Activated CD4-positive, alpha-beta T cell treated with anti-CD3 and anti-CD28 coated beads, Interleukin-2, amount 50 U/mL, for 1 hour (primary cell): ENCODE measurements around the gene ERICH4.
A peak's percentile ranks its signal among the peaks of the same experiment; 100 is the strongest.
"Not testable (repeated sequence)": the region's sequence is repeated elsewhere in the genome, so short reads cannot be mapped to it uniquely, and the experiment has no call there.

Experiments
- DNase-seq: peaks from one replicate; pipeline ENCODE4 v3.0.0-alpha.2; 2020

ERICH4 gene

GRCh38 chr19:41415154-41415571 is 27.8 kb upstream of the ERICH4 start:
- DNase-seq: no peak

DNA sequence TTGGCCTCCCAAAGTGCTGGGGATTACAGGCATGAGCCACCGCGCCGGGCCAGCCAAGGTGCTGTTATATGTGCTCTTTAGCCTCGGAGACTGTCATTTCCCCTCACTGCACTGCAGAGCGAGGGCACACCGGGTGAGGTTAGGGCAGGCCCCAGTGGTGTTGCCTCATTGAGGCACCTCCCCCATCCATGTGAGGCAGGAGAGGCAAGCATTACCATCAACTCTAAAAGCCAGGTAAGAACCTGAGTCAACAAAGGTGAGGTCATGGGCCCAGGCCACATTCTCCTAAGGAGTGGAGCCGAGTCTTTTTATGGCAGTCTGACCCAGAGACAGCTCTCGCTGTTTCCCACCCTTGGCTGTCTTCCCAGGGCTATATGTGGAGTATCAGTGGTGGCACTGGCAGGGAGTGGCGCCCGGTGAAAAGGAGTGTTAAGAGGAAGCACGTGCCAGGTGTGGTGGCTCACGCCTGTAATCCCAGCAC is 26.7 kb upstream of the ERICH4 start:
- no peak for DNase-seq

DNA sequence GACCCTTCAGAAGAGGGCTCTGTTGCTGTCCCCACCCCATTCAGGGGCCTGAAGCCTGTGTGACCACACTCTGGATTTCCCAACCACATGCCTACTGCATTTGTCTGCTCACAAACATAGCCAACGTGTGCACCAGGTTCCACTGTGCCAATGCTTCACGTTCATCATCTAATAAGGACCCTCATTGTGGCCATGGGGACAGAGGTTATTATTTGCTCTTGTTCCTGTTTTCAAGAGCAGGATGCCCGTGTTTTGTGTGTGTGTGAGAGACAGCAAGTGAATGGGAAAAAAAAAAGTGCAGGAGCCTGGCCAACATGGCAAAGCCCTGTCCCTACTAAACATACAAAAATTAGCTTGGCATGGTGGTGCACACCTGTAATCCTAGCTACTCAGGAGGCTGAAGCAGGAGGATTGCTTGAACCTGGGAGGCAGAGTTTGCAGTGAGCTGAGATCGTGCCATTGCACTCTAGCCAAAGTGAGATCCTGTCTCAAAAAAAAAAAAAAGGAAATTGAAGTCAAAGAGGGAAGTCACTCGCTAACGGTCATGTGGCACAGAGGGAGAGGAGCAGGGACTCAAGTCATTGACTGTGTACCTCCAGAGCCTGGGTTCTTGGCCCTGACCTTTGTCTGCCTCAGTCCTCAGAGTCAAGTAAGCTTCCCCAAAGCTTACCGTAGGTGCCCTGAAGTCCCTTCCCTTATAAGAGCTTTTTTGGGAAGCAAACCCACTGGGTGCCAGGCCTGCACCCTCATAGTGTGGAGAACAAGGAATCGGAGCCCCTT is 22.7 kb upstream of the ERICH4 start:
- DNase-seq: no peak

DNA sequence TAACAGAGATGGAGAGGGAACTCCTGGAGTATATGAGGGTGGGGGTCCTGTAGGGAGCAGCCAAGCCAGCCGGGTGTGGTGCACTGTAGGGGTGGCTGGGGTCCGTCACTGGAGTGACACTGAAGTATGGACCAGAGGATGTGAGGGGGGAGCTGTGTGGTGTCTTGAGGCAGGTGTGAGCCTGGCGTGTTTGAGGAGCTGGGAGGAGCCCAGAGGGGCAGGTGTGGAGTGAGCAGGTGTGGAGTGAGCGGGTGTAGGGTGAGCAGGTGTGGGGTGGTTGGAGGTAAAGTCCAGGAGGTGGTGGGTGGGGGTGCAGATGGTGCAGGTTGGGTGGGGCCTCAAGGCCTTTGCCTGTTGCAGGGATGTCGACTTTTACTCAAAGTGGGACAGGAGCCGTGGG is 21.6 kb upstream of the ERICH4 start:
- no peak for DNase-seq

- no peak for DNase-seq
Measured at GRCh38 chr19:41421973-41422372, 21.0 kb upstream of the ERICH4 start.

- DNase-seq: no peak
Measured at GRCh38 chr19:41422456-41422855, 20.5 kb upstream of the ERICH4 start.

DNA sequence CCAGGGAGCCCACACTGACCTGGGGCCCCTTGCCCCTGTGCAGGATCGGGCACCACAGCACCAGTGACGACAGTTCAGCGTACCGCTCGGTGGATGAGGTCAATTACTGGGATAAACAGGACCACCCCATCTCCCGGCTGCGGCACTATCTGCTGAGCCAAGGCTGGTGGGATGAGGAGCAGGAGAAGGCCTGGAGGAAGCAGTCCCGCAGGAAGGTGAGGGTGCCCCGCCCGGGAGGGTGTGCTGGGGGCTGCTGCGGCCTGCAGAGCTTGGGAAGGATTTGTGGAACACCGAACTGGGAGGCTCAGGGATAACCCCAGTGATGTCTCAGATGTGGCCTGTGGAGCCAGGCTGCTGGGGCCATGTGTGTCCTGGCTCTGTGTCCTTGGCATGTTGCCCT is 20.0 kb upstream of the ERICH4 start:
- no peak for DNase-seq

- no peak for DNase-seq
Measured at GRCh38 chr19:41424335-41425173, 18.4 kb upstream of the ERICH4 start.

GRCh38 chr19:41425174-41426115 is 17.5 kb upstream of the ERICH4 start:
- DNase-seq: no peak

GRCh38 chr19:41426116-41426841 is 16.7 kb upstream of the ERICH4 start:
- no peak for DNase-seq

DNA sequence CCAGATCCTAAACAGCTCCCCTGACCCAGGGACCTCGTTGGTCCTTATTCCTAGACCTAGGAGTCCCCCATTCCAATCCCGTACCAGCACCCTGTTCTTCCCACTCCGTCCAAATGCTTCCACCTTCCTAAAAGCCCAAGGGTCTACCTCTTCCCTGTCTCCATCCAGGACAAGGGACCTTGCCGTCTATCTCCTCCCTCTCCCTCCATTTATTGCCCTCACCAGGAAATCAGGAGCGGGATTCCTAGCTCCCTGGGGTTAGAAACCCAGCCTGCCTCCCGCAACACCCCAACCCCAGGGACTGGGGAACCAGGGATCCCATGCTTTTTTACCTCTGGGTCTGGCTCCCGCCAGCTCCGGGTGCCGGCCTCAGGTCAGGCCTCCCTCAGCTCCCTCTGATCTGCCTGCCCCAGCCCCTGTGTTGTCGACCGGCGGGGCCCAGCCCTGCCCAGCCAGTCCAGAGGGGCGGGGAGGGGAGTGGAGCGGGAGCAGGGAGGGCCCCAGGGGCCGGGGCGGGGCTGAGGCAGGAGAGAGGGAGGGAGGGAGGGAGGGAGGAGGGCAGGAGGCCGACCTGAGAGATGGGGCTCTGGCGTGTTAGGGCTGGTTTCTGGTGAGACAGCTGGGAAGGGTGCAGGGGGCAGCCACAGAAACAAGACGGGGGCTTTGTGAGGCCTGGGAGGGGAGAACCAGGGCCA is 15.9 kb upstream of the ERICH4 start, which contains the start of gene B3GNT8:
TSS of gene B3GNT8 (minus strand) at position 423 of the 695 bp plus-strand sequence. CDS start 596 bp downstream, outside the sequence.
- peak; percentile 31 for DNase-seq

DNA sequence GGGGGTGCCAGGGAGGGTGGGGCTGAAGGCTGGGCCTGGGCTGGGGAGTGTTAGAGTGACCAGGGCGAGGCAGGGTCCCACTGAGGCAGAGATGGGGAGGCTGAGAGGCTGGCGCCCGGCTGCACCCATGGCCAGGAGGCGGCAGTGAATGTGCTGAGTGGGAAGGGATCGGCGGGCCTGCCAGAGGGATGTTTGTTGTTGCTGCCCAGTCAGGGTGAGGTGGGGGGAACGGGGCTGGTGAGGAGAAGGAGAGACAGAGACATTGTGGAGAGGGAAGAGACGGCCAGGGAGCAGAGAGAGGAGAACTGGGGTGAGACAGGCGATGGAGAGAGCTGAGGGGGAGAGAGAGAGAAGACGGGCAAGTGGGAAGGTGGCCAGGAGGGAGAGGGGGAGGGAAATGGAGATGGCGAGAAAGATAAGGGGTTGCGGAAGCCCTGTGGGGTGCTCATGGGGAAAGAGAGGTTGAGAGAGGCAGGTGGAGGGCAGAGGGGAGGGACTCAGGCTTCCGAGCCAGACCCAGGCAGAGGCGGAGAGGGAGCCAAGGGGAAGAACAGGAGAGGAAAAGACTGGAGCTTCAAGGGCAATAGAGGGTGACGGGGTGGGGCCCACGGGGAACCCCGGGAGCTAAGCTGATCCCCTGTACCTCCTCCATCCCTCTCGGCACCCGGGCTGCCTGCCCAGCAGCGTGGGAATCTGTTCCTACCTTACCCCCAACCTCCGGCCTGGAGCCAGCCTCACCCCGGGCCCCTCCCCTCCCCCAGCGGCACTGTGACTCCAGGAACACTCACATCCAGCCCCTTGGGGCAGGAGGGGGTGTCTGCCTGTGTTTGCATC is 15.1 kb upstream of the ERICH4 start:
- DNase-seq: peak; percentile 19

DNA sequence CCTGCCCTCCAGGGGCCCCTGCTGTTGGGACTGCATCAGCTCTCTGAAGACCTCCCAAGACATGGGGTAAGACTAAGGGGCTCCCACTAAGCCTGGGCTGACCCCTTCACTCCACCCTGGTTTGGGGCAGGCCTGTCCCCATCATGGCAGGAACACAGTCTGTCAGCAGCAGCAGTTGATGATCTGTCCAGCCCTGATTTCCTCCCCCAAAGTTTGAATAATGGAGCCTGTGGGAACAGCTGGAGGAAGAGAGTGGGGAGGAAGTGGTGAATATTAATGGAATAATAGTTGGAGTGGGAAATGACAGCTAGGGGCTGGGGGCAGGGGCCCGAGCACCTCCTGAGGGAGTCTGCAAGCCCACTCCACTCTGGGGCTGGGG is 14.5 kb upstream of the ERICH4 start:
- no peak for DNase-seq

GRCh38 chr19:41430922-41431321 is 12.0 kb upstream of the ERICH4 start:
- DNase-seq: no peak

GRCh38 chr19:41431426-41432386 is 11.2 kb upstream of the ERICH4 start:
- DNase-seq: no peak

DNA sequence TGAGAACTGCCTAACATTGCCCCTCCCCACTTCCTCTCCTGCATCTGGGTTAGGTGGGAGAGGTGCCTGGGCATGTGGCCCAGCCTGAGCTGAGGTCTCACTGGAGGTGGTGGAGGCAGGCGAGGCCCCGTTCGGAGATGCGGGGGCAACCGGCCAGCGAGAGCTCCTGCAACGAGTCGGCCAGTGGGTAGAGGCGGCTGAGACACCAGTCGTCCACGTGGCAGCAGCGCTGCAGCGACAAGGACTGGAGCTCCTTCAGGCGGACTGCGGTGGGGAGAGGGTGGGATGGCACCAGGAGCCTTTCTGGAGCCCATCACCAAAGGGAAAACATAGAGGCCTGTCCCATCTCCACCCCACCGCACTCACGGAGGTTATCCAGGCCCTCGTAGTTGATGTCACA is 9.8 kb upstream of the ERICH4 start:
- no peak for DNase-seq

- DNase-seq: no peak
Measured at GRCh38 chr19:41434450-41434849, 8.5 kb upstream of the ERICH4 start.

GRCh38 chr19:41435376-41435775 is 7.6 kb upstream of the ERICH4 start:
- not testable (repeated sequence) for DNase-seq
